Sigmoid colon (tissue), 4 donors: Measurements from ENCODE around the gene CDK9.

Source experiments
- EP300 ChIP-seq, 4 donors: sonication (generic); formaldehyde crosslinking; IDR thresholded peaks; one replicate each; pipeline ENCODE4 v1.6.1; 2017; ENCODE audit warnings: antibody characterized with exemption in 4 of 4
- POLR2A ChIP-seq, 2 donors: fragments of 450-650 bp; IDR thresholded peaks; one replicate each; pipeline ENCODE4 v1.6.1; 2016; ENCODE audit warnings: antibody characterized with exemption in 2 of 2, mild to moderate bottlenecking in 2 of 2, moderate library complexity in 2 of 2
- POLR2AphosphoS5 ChIP-seq, 4 donors: sonication (generic); formaldehyde crosslinking; IDR thresholded peaks; one replicate each; pipeline ENCODE4 v1.6.1; 2017; ENCODE audit warnings: antibody characterized with exemption in 4 of 4
- TF ChIP-seq, protein P1 (sequence below), 4 experiments: fragments of 450-650 bp in 3 of 4; fragments of 200-600 bp in 1 of 4; IDR thresholded peaks; one replicate each; pipeline ENCODE4 v1.5.1; 2016 to 2019; ENCODE audit warnings: antibody characterized with exemption in 4 of 4, mild to moderate bottlenecking in 3 of 4, moderate library complexity in 2 of 4

DNA sequence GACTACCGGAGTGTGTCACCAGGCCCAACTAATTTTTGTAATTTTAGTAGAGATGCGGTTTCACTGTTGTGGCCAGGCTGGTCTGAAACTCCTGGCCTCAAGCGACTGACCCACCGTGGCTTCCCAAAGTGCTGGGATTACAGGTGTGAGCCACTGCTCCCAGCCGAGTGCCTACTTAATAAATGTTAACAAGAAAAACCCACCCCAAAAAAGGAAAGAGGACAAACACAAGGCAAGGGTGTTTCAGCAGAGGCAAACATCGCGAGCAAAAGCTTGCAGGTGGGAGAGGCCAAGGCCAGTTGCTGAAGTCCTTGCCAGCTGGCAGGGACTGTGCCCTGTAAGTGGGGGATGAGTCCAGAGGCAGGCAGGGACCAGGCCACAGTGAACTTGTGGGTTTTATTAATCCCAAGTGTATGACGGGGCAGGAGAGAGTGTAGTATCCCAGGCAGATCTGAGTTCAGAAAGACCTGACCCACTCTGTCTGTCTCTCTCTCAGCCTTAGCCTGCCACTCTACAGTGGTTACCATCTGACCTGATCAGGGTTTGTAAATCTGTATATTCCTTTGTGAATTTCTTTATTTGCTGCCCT, 10.5 kb downstream of the CDK9 start:
- TF ChIP-seq, protein P1, sequence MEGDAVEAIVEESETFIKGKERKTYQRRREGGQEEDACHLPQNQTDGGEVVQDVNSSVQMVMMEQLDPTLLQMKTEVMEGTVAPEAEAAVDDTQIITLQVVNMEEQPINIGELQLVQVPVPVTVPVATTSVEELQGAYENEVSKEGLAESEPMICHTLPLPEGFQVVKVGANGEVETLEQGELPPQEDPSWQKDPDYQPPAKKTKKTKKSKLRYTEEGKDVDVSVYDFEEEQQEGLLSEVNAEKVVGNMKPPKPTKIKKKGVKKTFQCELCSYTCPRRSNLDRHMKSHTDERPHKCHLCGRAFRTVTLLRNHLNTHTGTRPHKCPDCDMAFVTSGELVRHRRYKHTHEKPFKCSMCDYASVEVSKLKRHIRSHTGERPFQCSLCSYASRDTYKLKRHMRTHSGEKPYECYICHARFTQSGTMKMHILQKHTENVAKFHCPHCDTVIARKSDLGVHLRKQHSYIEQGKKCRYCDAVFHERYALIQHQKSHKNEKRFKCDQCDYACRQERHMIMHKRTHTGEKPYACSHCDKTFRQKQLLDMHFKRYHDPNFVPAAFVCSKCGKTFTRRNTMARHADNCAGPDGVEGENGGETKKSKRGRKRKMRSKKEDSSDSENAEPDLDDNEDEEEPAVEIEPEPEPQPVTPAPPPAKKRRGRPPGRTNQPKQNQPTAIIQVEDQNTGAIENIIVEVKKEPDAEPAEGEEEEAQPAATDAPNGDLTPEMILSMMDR (IDR thresholded peaks at IDR 0.05) = no peak
- peak in 1 of 4 donors; percentile 32 for TF ChIP-seq POLR2AphosphoS5 (IDR thresholded peaks at IDR 0.05)
- no peak for TF ChIP-seq POLR2A (IDR thresholded peaks at IDR 0.05)
- no peak for TF ChIP-seq EP300 (IDR thresholded peaks at IDR 0.05)
